GM18526 (cell line): ENCODE data around the gene DMGDH.

Experiments used
- POLR2A ChIP-seq: IDR thresholded peaks from 3 replicates; pipeline ENCODE4 v1.6.1; 2011; ENCODE audit not compliant: insufficient read length; ENCODE audit errors: extremely low read depth

The DMGDH gene

GRCh38 chr5:79005151-79005550 lies 64.3 kb downstream of the DMGDH start:
- TF ChIP-seq POLR2A = no peak

DNA sequence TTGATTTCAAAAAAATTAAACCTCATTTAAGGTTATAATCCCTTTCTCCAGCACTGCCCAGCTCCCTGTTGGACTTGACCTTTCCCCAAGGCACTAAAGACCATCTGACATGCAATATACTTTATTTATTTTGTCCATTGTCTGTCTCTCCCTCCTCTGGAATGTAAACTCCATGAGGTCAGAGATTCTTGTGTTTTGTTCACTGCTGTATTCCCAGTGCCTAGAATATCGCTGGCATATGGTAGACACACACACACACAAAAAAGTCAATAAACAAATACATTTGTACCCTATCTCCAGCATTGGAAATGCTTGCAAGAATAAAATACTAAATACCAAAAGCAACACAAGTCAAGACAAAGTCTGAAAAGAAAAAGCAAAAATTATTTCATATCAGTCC lies 67.1 kb downstream of the DMGDH start:
- TF ChIP-seq POLR2A = no peak

DNA sequence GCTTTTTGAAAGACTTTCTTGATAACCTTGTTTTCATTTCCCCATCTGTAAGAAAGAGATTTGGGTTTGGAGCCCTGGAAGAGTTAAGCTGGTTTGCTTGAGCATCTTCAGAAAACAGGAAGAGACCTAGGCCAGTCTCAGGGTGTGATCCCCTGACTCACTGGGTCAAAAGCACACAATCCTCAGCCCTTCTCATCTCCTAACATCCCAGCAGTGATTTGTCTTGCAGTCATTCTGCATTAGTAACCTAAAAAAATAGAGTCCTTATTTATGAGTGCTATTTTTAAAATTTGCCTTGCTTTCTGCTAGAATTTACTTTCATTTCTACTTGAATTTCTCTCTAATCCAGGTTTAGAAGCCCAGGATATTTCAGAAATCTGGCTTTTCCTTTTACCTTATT lies 68.0 kb downstream of the DMGDH start:
- TF ChIP-seq POLR2A = no peak

DNA sequence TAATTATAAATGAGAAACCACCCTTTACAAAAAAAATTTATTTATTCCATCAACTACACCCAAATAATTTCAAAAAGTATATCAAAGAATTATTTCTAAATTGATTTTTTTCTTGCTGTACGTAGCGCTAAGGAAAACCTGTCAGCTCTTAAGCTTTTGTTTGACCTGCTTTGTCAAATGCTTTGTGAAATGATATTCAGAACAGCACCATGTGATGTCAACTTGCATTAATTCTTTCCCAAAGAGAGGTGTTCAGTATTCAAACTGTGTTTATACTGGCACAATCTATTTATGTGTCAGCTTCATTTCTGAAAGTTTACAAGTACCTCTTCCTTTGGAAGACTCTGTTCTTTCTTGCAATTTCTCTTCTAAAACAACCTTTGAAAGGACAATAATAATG lies 72.4 kb downstream of the DMGDH start:
- TF ChIP-seq POLR2A = no peak

- no peak for TF ChIP-seq POLR2A
Measured at GRCh38 chr5:78995521-78996007, 73.9 kb downstream of the DMGDH start.

DNA sequence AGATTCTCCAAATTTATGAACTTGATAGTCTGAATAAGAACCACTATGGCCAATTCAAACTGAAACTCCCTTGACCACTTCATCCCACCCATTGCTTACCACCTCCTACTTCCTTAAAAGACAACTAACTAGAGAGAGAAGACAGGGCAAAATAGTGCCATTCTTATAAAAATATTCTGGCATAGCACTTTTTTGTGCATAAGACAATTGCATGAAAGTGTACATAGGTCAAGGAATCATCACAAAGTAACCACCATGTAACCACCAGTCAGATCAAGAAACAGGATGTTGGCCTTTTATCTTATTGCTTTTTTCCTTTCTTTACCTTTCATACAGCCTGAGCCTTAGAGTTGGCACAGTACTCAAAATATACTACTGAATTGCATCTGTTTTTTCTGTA lies 76.3 kb downstream of the DMGDH start:
- no peak for TF ChIP-seq POLR2A

DNA sequence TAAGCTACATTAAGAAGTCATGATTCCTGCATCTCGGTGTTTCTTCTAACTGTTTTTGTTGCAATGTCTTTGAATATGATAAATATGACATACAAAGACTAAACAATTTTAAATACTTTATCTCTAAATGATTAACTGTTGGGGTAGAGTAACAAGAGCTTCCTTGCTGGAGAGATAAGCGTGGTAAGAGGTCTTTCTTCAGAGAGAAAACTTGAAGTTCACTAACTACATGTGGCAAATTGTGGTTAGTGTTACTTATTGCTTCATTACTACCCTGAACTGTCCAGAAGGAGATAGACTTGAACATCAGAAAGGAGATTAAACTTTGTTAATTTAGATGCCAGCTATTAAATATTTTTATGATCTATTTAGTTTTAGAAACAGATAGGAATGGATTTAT lies 77.3 kb downstream of the DMGDH start:
- no peak for TF ChIP-seq POLR2A

DNA sequence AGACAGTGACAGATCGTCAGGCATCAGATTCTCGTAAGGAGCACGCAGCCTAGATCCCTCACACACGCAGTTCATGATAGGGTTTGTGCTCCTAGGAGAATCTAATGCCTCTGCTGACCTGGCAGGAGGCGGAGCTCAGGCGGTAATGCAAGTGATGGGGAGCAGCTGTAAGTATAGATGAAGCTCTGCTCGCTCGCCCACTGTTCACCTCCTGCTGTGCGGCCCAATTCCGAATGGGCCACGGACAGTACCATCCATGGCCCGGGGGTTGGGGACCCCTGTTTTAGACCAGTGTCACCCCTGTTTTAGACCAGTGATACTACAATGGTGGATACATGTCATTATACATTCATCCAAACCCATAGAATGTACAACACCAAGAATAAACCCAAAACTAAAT lies 80.4 kb downstream of the DMGDH start:
- no peak for TF ChIP-seq POLR2A

DNA sequence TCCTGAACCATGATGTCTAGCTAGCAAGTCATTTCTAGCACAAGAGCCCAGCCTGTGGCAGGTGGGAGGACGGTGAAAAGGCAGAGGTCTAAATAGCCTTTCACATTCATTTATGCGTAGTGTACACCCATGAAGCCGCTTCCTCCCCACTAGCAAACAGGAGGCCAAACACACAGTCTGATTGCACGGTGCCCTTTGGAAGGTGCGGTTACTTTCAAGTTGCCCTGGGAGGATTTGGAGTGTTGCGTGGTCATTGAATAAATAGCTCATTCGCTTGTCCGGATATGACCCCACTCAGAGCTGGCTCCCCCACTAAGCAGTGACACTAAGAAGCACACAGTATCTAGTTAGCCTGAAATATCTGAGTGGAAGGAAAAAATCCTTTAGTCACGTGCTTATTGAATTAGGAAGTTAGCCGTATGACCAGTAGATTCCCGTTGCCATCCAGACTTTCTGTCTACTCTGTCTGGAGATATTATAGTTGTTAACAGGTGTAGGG lies 83.7 kb downstream of the DMGDH start:
- TF ChIP-seq POLR2A = no peak

DNA sequence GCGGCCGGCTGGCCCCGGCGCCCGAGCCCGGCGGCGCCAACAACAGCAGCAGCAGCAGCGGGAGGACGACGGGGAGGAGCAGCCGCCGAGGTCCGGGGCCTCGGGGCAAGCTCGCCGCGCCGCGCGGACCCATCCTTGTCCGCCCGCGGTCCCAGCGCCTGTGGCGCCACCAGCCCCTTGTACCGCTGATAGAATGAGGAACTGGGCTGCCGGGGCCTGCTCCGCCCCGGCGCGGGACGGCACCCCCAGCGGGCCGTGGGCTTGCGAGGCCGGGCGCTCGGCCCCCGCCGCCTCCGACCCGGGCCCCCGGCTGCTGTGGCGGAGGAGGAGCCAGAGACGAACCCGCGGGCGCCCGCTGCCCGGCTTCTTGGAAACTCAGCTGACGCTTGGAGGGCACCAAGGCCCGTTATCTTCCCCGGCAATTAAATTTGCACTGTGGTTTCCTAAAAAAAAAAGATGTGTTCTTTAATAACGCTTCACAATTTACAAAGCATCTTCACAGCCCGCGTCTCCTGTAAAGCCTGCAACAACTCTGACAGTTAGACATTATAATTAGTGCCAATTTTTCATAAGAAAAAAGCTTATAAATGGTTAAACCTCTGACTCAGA lies 84.3 kb downstream of the DMGDH start, which contains the start of gene ARSB:
TSS of gene ARSB (minus strand) at position 195 of the 609 bp plus-strand sequence. CDS start at position 133, 62 bp downstream.
- no peak for TF ChIP-seq POLR2A

DNA sequence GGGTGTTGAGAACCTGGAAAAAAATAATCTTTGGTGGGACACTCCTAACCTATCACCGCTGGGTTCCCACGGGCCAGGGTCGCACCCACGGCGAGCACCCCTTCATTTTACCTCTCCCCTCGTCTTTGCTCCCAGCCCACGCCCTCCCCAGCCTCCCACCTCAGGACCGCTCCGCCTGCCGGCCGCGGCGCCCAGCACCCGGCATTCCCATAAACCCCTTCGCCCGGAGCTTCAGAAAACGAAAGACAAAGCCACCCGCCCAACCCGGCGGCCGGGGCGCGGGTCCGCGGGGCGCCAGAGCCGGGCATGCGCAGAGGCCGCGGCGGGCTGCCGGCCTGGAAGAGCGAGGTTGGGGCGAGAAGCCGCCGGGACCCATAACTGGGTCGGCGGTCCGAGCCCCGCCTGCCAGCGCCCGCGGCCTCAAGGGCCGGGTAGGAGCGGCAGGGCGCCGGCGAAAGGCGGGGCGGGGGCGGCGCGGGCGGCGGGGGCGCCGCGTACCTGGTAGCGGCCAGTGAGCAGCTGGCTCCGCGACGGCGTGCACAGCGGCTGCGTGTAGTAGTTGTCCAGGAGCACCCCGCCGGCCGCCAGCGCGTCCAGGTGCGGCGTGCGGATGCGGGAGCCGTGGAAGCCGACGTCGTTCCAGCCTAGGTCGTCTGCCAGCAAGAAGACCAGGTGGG lies 84.9 kb downstream of the DMGDH start:
- TF ChIP-seq POLR2A = peak; percentile 78

- TF ChIP-seq POLR2A = no peak
Measured at GRCh38 chr5:78983601-78984438, 85.7 kb downstream of the DMGDH start.

- no peak for TF ChIP-seq POLR2A
Measured at GRCh38 chr5:78979909-78980308, 89.6 kb downstream of the DMGDH start.

DNA sequence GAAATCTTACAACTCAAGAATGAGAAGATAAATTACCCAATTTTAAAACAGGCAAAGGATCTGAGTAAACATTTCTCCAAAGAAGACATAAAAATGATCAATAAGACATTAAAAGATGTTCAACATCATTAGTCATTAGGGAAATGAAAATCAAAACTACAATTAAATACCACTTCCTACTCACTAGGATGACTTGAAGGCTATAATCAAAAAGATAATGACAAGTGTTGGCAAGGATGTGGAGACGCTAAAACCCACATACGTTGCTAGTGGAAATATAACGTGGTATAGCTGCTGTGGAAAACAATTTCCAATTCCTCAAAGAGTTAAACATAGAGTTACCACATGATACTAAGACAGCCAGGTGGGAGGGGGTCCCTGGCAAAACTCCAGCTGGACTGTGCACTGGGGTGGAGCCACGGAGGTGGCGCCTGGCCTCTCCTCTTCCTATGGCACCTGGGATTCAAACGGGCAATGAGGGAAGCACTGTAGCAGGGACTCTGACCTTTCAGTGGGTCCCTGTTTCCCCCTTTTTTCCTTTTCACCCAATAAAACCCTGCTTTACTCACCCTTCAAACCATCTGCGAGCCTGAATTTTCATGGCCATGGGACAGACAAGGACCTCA lies 90.2 kb downstream of the DMGDH start:
- no peak for TF ChIP-seq POLR2A

- no peak for TF ChIP-seq POLR2A
Measured at GRCh38 chr5:78975035-78975434, 94.4 kb downstream of the DMGDH start.
